Karpas-422 (cell line): ENCODE data around the gene C16orf92. TPM values are rescaled to one million over a fixed set of nuclear protein-coding genes. Genes with fewer than 3 reads are reported as not detected.

Experiments
- DNase-seq: peaks from one replicate; pipeline ENCODE4 v3.0.0-alpha.2; 2015
- H2AFZ ChIP-seq: fragments of 200-600 bp; sonication (generic); 2 replicates; pipeline ENCODE4 v1.6.1; 2014; ENCODE audit warnings: antibody characterized with exemption, low read length, mixed read lengths
- H3K27ac ChIP-seq: fragments of 200-600 bp; sonication (generic); 2 replicates; pipeline ENCODE4 v1.5.1; 2014; ENCODE audit warnings: mild to moderate bottlenecking, low read length, moderate library complexity
- H3K27me3 ChIP-seq: fragments of 200-600 bp; sonication (generic); 2 replicates; pipeline ENCODE4 v1.6.1; 2014; ENCODE audit warnings: low read length, mixed read lengths
- H3K36me3 ChIP-seq: fragments of 200-600 bp; sonication (generic); 2 replicates; pipeline ENCODE4 v1.6.1; 2014; ENCODE audit warnings: low read length, mixed read lengths; ENCODE audit not compliant: insufficient read depth
- H3K4me1 ChIP-seq: fragments of 200-600 bp; sonication (generic); 2 replicates; pipeline ENCODE4 v1.6.1; 2014; ENCODE audit warnings: mild to moderate bottlenecking, low read length, mixed read lengths
- H3K4me2 ChIP-seq: fragments of 200-600 bp; sonication (generic); 2 replicates; pipeline ENCODE4 v1.6.1; 2014; ENCODE audit warnings: low read length, low read depth, mild to moderate bottlenecking; ENCODE audit not compliant: poor library complexity, severe bottlenecking
- H3K4me3 ChIP-seq: fragments of 200-600 bp; sonication (generic); 2 replicates; pipeline ENCODE4 v1.5.1; 2014; ENCODE audit warnings: mild to moderate bottlenecking, antibody characterized with exemption, low read length, mixed read lengths
- H3K79me2 ChIP-seq: fragments of 200-600 bp; sonication (generic); 2 replicates; pipeline ENCODE4 v1.6.1; 2014; ENCODE audit warnings: mild to moderate bottlenecking, low read length, mixed read lengths
- H3K9ac ChIP-seq: fragments of 200-600 bp; sonication (generic); 2 replicates; pipeline ENCODE4 v1.6.0; 2014; ENCODE audit warnings: low read length
- H3K9me2 ChIP-seq: fragments of 200-600 bp; sonication (generic), shearing (Covaris generic); replicated peaks from 2 replicates; pipeline ENCODE4 v1.6.0; 2014; ENCODE audit warnings: mild to moderate bottlenecking, low read length, moderate library complexity; ENCODE audit not compliant: insufficient read depth
- H3K9me3 ChIP-seq: fragments of 300-700, 200-600 bp; sonication (generic); 2 replicates; pipeline ENCODE4 v1.6.1; 2014; ENCODE audit warnings: low read length, mixed read lengths
- H4K20me1 ChIP-seq: fragments of 200-600 bp; sonication (generic); 2 replicates; pipeline ENCODE4 v1.6.1; 2014; ENCODE audit warnings: mild to moderate bottlenecking, antibody characterized with exemption, low read length, low read depth; ENCODE audit not compliant: insufficient read depth
- total RNA-seq: library from RNA; depleted of rRNA; stranded (reverse); fragments of >200 nt; shearing (Covaris generic); gene quantifications from 2 replicates; pipeline ENCODE4 v1.2.3, GENCODE V29; 2014; ENCODE audit warnings: low replicate concordance

Gene C16orf92
- total RNA-seq, 1 experiment from 2014 or later: not detected

DNA sequence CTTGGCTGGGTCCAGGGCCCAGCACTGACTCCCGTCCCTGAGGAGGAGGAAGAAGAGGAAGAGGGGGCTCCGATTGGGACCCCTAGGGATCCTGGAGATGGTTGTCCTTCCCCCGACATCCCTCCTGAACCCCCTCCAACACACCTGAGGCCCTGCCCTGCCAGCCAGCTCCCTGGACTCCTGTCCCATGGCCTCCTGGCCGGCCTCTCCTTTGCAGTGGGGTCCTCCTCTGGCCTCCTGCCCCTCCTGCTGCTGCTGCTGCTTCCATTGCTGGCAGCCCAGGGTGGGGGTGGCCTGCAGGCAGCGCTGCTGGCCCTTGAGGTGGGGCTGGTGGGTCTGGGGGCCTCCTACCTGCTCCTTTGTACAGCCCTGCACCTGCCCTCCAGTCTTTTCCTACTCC lies 36.1 kb upstream of the C16orf92 start:
- H3K4me1 ChIP-seq: no peaks in the 10 kb centered on the region
- H3K4me2 ChIP-seq: no peak overlapping the region
- no peak overlapping the region for H2AFZ ChIP-seq
- peaks cover 13% of the 10 kb centered on the region for H3K36me3 ChIP-seq
- no peak overlapping the region for H3K9ac ChIP-seq
- H3K4me3 ChIP-seq: no peak overlapping the region
- no peaks in the 10 kb centered on the region for H3K9me2 ChIP-seq
- H3K27me3 ChIP-seq: no peaks in the 10 kb centered on the region
- no peaks in the 10 kb centered on the region for H3K79me2 ChIP-seq
- H4K20me1 ChIP-seq: no peaks in the 10 kb centered on the region
- no peak overlapping the region for H3K27ac ChIP-seq
- no peaks in the 10 kb centered on the region for H3K9me3 ChIP-seq
- DNase-seq: no peak

DNA sequence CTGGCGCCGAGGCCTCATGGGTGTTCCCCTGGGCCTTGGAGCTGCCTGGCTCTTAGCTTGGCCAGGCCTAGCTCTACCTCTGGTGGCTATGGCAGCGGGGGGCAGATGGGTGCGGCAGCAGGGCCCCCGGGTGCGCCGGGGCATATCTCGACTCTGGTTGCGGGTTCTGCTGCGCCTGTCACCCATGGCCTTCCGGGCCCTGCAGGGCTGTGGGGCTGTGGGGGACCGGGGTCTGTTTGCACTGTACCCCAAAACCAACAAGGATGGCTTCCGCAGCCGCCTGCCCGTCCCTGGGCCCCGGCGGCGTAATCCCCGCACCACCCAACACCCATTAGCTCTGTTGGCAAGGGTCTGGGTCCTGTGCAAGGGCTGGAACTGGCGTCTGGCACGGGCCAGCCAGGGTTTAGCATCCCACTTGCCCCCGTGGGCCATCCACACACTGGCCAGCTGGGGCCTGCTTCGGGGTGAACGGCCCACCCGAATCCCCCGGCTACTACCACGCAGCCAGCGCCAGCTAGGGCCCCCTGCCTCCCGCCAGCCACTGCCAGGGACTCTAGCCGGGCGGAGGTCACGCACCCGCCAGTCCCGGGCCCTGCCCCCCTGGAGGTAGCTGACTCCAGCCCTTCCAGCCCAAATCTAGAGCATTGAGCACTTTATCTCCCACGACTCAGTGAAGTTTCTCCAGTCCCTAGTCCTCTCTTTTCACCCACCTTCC lies 35.5 kb upstream of the C16orf92 start:
- no peaks in the 10 kb centered on the region for H3K27me3 ChIP-seq
- H3K4me1 ChIP-seq: no peaks in the 10 kb centered on the region
- no peaks in the 10 kb centered on the region for H3K9me3 ChIP-seq
- no peaks in the 10 kb centered on the region for H3K79me2 ChIP-seq
- peaks cover 13% of the 10 kb centered on the region for H3K36me3 ChIP-seq
- H3K27ac ChIP-seq: no peak overlapping the region
- no peaks in the 10 kb centered on the region for H3K9me2 ChIP-seq
- DNase-seq: peak; percentile 14
- no peak overlapping the region for H3K4me3 ChIP-seq
- H2AFZ ChIP-seq: no peak overlapping the region
- H3K9ac ChIP-seq: no peak overlapping the region
- no peaks in the 10 kb centered on the region for H4K20me1 ChIP-seq
- H3K4me2 ChIP-seq: no peak overlapping the region

DNA sequence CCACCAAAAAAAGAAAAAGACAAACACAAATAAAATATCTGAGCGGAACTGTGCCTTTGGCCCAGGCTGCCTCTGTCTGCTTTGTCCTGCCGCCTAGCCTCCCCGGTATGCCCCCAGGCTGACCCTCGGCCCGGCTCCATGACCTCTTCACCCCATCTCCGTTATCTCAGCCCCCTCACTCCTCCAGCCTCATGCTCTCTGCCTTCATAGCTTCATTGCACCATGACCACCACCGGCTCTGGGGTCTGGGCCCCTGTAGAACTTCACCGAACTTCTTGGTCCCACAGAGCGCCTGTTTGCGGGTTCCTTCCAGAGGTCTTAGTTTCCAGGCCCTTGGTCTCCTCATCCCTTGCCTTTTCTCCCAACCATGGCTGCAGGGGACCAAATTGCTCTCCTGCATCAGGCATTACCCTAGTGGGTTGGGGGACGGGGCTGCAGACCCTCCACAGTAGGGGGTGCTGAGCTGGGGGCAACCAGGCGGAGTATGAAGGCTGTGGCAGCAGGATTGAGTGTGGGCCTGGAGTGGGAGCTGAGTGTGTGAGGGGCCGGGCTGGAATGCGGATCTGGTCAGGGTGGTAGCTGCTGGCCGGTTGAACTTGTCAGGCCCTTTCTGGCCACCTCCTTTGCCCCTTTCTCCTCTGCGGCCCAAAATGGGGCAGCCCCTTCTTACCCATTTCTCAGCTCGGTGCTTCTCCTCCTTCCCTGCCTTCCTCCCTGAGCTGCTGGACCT lies 34.5 kb upstream of the C16orf92 start:
- H3K36me3 ChIP-seq: peaks cover 13% of the 10 kb centered on the region
- H3K4me3 ChIP-seq: no peak overlapping the region
- H3K4me1 ChIP-seq: peaks cover 3% of the 10 kb centered on the region
- no peaks in the 10 kb centered on the region for H3K79me2 ChIP-seq
- H3K4me2 ChIP-seq: no peak overlapping the region
- H3K9me3 ChIP-seq: no peaks in the 10 kb centered on the region
- H3K27me3 ChIP-seq: no peaks in the 10 kb centered on the region
- no peak overlapping the region for H3K9ac ChIP-seq
- no peak overlapping the region for H3K27ac ChIP-seq
- DNase-seq: peak; percentile 17
- no peaks in the 10 kb centered on the region for H4K20me1 ChIP-seq
- H3K9me2 ChIP-seq: no peaks in the 10 kb centered on the region
- no peak overlapping the region for H2AFZ ChIP-seq

DNA sequence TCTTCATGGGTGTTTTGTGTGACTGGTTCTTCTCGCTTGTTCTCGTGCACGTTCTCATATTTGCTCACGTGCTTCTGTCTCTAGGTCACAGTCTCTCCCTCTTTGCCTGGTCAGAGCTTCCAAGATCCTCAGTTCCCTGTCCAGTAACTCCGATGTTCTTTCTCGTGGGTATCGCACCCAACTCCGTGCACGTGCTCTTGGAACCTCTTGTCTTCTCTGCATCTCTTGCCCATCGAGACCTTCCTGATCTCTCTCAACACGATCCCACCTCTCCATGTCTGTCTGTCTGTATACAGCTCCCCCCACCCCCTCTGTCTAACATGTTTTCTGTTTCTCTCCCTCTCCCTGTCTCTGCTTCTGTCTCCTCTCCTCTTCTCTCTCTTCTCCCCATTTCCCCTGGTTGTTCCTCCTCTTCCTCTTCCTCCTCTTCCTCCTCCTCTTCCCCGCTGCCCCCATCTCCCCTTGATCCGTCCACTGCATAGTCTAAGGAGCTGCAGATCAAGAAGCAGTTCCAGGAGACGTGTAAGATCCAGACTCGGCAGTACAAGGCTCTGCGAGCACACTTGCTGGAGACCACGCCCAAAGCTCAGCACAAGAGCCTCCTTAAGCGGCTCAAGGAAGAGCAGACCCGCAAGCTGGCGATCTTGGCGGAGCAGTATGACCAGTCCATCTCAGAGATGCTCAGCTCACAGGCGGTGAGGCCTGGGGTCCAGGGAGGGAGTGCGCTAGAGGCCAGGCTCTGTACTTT lies 33.7 kb upstream of the C16orf92 start:
- H3K4me1 ChIP-seq: peaks cover 10% of the 10 kb centered on the region
- H3K27me3 ChIP-seq: no peaks in the 10 kb centered on the region
- no peak overlapping the region for H3K4me2 ChIP-seq
- no peak overlapping the region for H2AFZ ChIP-seq
- no peak overlapping the region for H3K9ac ChIP-seq
- DNase-seq: no peak
- no peaks in the 10 kb centered on the region for H3K79me2 ChIP-seq
- no peaks in the 10 kb centered on the region for H3K9me3 ChIP-seq
- H3K9me2 ChIP-seq: no peaks in the 10 kb centered on the region
- H3K4me3 ChIP-seq: no peak overlapping the region
- H4K20me1 ChIP-seq: no peaks in the 10 kb centered on the region
- H3K27ac ChIP-seq: no peak overlapping the region
- peaks cover 9% of the 10 kb centered on the region for H3K36me3 ChIP-seq

DNA sequence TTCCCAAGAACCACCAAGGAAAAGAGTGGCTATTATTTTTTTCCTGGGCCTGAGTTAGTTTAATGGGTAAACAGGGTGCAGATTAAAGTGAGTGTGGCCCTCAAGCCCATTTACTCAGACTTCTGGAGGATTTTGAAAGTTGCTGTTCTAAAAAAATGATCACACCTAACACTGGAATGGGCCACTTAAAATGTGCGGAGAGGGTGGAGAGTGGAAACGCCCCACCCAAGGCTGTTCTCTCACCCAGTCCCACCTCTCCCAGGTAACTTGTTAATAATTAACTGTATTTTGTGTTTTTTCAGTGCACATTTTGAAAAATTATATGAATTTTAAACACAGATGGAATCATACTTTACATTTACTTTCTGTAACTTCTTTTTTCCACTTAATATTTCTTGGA lies 33.0 kb upstream of the C16orf92 start:
- no peaks in the 10 kb centered on the region for H3K79me2 ChIP-seq
- no peaks in the 10 kb centered on the region for H3K9me3 ChIP-seq
- H4K20me1 ChIP-seq: no peaks in the 10 kb centered on the region
- DNase-seq: no peak
- no peak overlapping the region for H3K4me2 ChIP-seq
- H3K36me3 ChIP-seq: peaks cover 5% of the 10 kb centered on the region; the same call in 1 of the 2 replicates
- H2AFZ ChIP-seq: no peak overlapping the region
- no peaks in the 10 kb centered on the region for H3K27me3 ChIP-seq
- no peak overlapping the region for H3K4me3 ChIP-seq
- no peak overlapping the region for H3K9ac ChIP-seq
- peaks cover 18% of the 10 kb centered on the region for H3K4me1 ChIP-seq
- H3K9me2 ChIP-seq: no peaks in the 10 kb centered on the region
- no peak overlapping the region for H3K27ac ChIP-seq

DNA sequence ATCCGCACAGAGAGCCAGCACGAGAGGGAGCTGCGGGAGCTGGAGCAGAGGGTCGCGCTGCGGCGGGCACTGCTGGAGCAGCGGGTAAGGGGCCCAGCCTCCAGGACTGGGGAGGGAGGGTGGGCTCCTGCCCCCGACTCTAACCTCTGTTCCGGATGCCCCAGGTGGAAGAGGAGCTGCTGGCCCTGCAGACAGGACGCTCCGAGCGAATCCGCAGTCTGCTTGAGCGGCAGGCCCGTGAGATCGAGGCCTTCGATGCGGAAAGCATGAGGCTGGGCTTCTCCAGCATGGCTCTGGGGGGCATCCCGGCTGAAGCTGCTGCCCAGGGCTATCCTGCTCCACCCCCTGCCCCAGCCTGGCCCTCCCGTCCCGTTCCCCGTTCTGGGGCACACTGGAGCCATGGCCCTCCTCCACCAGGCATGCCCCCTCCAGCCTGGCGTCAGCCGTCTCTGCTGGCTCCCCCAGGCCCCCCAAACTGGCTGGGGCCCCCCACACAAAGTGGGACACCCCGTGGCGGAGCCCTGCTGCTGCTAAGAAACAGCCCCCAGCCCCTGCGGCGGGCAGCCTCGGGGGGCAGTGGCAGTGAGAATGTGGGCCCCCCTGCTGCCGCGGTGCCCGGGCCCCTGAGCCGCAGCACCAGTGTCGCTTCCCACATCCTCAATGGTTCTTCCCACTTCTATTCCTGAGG lies 32.0 kb upstream of the C16orf92 start:
- Histone ChIP-seq H3K9me3 (no peaks in the 10 kb centered on the region), H3K4me3 (no peak overlapping the region), H3K36me3 (peaks cover 5% of the 10 kb centered on the region; the same call in 1 of the 2 replicates), H3K4me2 (no peak overlapping the region), H3K79me2 (no peaks in the 10 kb centered on the region), H3K9me2 (no peaks in the 10 kb centered on the region), H4K20me1 (no peaks in the 10 kb centered on the region), H3K27ac (no peak overlapping the region), H3K4me1 (peaks cover 26% of the 10 kb centered on the region), H2AFZ (no peak overlapping the region), H3K9ac (no peak overlapping the region), H3K27me3 (no peaks in the 10 kb centered on the region)
- no peak for DNase-seq

DNA sequence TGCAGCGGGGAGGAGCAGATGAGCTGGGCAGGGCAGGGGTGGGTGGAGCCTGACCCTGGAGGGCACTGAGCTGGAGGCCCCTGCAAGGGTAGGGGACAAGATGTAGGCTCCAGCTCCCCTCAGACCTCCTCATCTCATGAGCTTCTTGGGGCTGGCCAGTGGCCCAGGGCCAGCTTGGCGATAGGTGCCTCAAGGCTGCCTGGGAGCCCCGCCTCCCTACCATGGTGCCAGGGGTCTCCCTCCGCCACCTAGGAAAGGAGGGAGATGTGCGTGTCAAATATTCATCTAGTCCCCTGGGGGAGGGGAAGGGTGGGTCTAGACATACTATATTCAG lies 31.5 kb upstream of the C16orf92 start:
- peaks cover 26% of the 10 kb centered on the region for H3K4me1 ChIP-seq
- peaks cover 5% of the 10 kb centered on the region; the same call in 1 of the 2 replicates for H3K36me3 ChIP-seq
- no peak overlapping the region for H3K27ac ChIP-seq
- DNase-seq: peak; percentile 38
- no peaks in the 10 kb centered on the region for H4K20me1 ChIP-seq
- H3K9me2 ChIP-seq: no peaks in the 10 kb centered on the region
- no peaks in the 10 kb centered on the region for H3K27me3 ChIP-seq
- peaks cover 4% of the 10 kb centered on the region for H3K79me2 ChIP-seq
- no peaks in the 10 kb centered on the region for H3K9me3 ChIP-seq
- no peak overlapping the region for H3K4me3 ChIP-seq
- H3K9ac ChIP-seq: no peak overlapping the region
- no peak overlapping the region for H2AFZ ChIP-seq
- H3K4me2 ChIP-seq: no peak overlapping the region
